Activated CD8-positive, alpha-beta memory T cell treated with anti-CD3 and anti-CD28 coated beads for 4 hours (primary cell): ENCODE results near the gene FAM13C.
"Not testable (repeated sequence)": the region's sequence is repeated elsewhere in the genome, so short reads cannot be mapped to it uniquely, and the experiment has no call there.

Experiments
- DNase-seq, 2 donors: peaks; one replicate each; pipeline ENCODE4 v3.0.0-alpha.2; 2020; ENCODE audit warnings: low read depth in 2 of 2

Gene FAM13C

DNA sequence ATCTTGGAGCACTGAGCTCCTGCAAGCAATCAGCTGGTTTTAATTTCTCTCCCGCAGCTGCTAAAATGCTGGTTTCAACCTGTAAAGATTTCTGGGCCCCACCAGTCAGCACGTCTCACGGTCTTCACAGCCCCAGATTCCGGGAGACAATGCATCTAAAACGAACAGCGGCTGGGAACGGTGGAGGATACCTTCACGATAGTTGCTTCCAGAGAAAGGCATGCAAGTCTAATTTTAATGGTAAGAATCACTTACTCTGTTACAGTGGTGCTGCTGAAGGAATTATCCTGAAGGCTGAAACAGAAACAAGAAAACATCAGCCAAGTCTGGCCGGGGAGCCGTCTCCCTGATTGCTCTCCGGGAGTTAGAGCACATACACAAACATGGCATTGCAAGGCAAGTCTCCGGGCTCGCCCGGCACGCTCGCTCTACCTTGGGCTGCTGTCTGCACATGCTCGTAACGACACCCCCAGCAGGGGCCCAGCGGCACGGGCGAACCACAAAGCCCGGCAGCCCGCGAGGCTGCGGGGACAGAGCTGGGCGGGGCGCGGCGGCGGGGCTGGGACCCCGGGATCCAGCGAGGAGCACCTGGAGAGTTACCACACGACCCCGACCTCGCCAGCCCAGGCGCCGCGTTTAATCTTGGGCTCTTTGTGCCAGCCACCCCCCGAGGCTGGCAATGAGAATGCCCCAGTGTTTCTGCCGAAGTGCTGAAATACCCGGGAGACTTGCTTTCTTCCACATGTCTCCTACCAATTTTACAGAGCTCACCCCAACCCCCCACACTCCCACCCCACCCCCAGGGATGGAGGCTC is at the start of gene FAM13C:
Gene FAM13C, minus strand, starts transcription at position 406 of the 815 bp plus-strand sequence. Its CDS starts 89 bp downstream, at position 317.
- DNase-seq, result no peak

- DNase-seq, result no peak
These were observed 42.9 kb upstream of the FAM13C start for GRCh38 chr10:59405235-59405634.

DNA sequence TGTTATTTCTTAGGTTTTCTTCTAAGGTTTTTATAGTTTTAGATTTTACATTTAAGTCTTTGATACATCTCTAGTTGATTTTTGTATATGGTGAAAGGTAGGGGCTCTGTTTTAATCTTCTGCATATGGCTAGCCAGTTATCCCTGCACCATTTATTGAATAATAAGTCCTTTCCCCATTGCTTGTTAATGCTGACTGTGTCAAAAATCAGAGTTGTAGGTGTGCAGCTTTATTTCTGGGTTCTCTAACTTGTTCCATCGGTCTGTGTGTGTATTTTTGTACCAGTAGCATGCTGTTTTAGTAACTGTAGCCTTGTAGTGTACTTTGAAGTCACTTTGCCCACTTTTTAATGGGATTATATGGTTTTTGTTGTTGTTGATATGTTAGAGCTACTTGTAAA is 37.9 kb upstream of the FAM13C start:
- DNase-seq, result no peak

- not testable (repeated sequence) for DNase-seq
These were observed 37.0 kb upstream of the FAM13C start for GRCh38 chr10:59399329-59399728.

GRCh38 chr10:59397961-59398360 is 35.6 kb upstream of the FAM13C start:
- no peak for DNase-seq

GRCh38 chr10:59395984-59396383 is 33.6 kb upstream of the FAM13C start:
- DNase-seq, result no peak

- DNase-seq, result no peak
These were observed 31.0 kb upstream of the FAM13C start for GRCh38 chr10:59393349-59393748.

GRCh38 chr10:59391060-59391459 is 28.7 kb upstream of the FAM13C start:
- no peak for DNase-seq

GRCh38 chr10:59388671-59388976 is 26.3 kb upstream of the FAM13C start:
- DNase-seq, result no peak

GRCh38 chr10:59387951-59388670 is 25.8 kb upstream of the FAM13C start:
- DNase-seq, result no peak

DNA sequence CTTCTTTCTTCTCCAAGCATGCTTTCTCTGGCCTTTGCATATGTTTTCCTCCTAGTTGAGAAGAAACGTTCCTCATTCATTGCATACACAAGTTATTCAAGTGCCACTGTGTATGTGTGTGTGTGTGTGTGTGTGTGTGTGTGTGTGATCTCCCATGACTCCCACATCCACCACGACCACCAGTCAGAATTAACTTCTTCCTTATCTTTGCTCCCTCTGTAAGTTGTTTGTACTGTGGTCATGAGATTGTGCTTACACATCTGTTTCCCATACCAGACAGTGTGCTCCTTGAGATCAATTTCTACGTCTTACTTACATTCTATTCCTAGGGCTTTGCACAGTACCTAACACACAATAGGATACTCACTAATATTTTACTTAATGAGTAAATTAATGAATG is 22.4 kb upstream of the FAM13C start:
- no peak for DNase-seq

- DNase-seq, result no peak
These were observed 21.6 kb upstream of the FAM13C start for GRCh38 chr10:59383908-59384307.

GRCh38 chr10:59383436-59383835 is 21.1 kb upstream of the FAM13C start:
- no peak for DNase-seq

DNA sequence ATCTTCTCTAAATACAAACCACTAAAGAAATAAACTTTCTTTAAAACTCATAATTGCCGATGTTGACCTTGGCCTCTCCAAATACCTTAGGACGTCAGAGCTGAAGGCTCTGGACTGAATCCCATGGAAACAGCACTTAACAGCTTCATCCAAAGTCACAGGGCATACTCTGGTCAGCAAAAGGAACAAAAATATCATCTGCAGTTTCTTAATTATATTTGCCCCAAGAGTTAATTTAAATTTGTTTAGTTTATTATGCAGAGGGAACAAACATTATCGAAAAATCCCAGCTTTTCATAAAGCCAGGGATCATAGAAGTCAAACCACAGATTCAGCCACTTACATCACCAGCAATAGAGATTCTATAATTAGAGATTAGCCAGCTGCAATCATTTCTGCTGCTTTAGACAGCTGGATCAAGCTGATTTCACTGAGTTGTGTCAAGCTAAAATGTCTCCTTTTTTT is 20.5 kb upstream of the FAM13C start:
- DNase-seq, result no peak

- no peak for DNase-seq
These were observed 19.3 kb upstream of the FAM13C start for GRCh38 chr10:59381687-59382086.

DNA sequence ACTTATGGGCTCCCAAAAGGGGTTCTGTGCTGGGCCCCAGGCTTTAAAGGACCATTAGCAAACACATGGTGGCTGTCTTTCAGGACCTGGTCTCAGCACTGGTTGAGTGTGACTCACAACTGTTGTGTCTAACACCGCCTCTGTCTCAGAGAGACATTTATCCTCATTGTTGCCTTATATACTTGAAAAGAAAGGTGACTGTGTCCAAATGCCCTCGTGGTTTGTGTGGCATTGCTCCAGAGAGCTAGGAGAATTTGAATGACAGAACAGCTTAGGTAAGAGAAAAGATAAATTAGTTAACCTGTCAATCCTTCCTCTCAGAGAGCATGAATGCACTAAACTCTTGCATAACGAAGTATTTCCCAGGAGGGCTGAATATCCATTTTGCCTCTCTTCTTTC is 14.5 kb upstream of the FAM13C start:
- DNase-seq, result no peak

GRCh38 chr10:59375990-59376389 is 13.6 kb upstream of the FAM13C start:
- DNase-seq, result no peak

- no peak for DNase-seq
These were observed 12.6 kb upstream of the FAM13C start for GRCh38 chr10:59374916-59375315.

GRCh38 chr10:59373071-59373470 is 10.7 kb upstream of the FAM13C start:
- no peak for DNase-seq

DNA sequence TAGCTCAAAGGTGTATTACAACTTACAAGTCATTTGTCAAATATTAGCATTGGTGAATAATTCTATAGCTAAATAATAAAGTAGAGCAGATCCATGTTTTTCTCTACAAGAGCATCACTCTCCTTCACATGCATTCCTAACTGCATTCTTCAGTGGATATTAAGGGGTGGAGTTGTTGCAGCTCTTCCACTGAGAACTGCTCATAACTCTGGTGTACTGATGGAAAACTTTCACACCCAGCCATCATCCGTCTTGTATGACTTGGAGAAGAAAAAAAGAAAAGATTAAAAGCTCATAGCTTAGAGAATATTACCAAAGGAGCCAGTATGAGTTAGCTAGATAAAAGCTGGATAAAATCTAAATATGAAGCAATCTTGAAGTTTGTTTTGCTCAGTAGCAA is 10.2 kb upstream of the FAM13C start:
- DNase-seq, result no peak

GRCh38 chr10:59366290-59366689 is 3.9 kb upstream of the FAM13C start:
- DNase-seq, result no peak

DNA sequence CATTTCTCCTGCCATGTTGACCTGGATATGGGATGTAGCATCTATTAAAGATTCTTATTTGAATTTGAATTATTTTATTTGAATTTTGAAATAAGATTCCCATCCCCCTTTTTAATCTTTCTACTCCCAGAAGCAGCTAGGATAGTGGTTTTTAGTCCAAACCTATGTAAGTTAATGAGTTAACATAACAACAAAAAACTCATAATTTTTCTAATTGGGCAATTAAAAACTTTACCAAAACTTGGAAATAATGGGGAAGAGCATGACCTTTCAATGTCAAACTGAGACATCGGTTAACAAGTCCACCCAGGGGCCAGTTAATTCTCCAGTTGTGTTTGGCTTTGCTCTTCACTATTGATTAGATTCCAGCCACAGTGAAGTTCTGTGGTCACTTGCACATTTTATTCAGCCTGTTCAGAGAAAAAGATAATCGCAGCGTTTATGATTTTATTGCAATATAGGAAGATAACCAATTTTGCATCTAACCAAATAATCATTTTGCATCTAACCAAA is 1.2 kb upstream of the FAM13C start:
- no peak for DNase-seq

- DNase-seq, result no peak
These were observed 621 bp upstream of the FAM13C start for GRCh38 chr10:59362959-59363381.
